HEK293 (cell line): ENCODE data around the gene RILPL1.

Experiments used
- ZBTB20 ChIP-seq: fragments of 450-650 bp; formaldehyde crosslinking; IDR thresholded peaks from 2 replicates; pipeline ENCODE4 v1.5.1; 2016; ENCODE audit warnings: missing biosample characterization, missing genetic modification characterization
- ZNF121 ChIP-seq: fragments of 450-650 bp; formaldehyde crosslinking; IDR thresholded peaks from 2 replicates; pipeline ENCODE4 v1.5.1; 2016; ENCODE audit warnings: missing biosample characterization, missing genetic modification characterization
- TF ChIP-seq, protein P1 (sequence below): fragments of 450-650 bp; formaldehyde crosslinking; IDR thresholded peaks from 2 replicates; pipeline ENCODE4 v1.5.1; 2016; ENCODE audit warnings: missing biosample characterization, missing genetic modification characterization

- TF ChIP-seq ZNF121 (tag by site-specific recombination), result no peak
- TF ChIP-seq, protein P1, sequence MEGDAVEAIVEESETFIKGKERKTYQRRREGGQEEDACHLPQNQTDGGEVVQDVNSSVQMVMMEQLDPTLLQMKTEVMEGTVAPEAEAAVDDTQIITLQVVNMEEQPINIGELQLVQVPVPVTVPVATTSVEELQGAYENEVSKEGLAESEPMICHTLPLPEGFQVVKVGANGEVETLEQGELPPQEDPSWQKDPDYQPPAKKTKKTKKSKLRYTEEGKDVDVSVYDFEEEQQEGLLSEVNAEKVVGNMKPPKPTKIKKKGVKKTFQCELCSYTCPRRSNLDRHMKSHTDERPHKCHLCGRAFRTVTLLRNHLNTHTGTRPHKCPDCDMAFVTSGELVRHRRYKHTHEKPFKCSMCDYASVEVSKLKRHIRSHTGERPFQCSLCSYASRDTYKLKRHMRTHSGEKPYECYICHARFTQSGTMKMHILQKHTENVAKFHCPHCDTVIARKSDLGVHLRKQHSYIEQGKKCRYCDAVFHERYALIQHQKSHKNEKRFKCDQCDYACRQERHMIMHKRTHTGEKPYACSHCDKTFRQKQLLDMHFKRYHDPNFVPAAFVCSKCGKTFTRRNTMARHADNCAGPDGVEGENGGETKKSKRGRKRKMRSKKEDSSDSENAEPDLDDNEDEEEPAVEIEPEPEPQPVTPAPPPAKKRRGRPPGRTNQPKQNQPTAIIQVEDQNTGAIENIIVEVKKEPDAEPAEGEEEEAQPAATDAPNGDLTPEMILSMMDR (tag by site-specific recombination), result no peak
- TF ChIP-seq ZBTB20, result no peak
Measured at GRCh38 chr12:123546281-123546680, 12.8 kb upstream of the RILPL1 start.
